GM12801 (cell line): Measurements from ENCODE around the gene APOL6.

Source experiments
- CTCF ChIP-seq: IDR thresholded peaks from one replicate; pipeline ENCODE4 v1.5.1; 2011; ENCODE audit warnings: control low read depth; ENCODE audit not compliant: insufficient read length; ENCODE audit errors: extremely low read depth

Gene APOL6

GRCh38 chr22:35686298-35686697, 38.1 kb downstream of the APOL6 start:
- no peak for TF ChIP-seq CTCF

- TF ChIP-seq CTCF, result no peak
These were observed 39.2 kb downstream of the APOL6 start for GRCh38 chr22:35687461-35687860.

GRCh38 chr22:35688913-35689675, 40.8 kb downstream of the APOL6 start:
- TF ChIP-seq CTCF, result no peak

GRCh38 chr22:35690001-35690400, 41.8 kb downstream of the APOL6 start:
- no peak for TF ChIP-seq CTCF

GRCh38 chr22:35695202-35695601, 47.0 kb downstream of the APOL6 start:
- TF ChIP-seq CTCF, result no peak

- TF ChIP-seq CTCF, result no peak
These were observed 48.9 kb downstream of the APOL6 start for GRCh38 chr22:35697142-35697541.

- TF ChIP-seq CTCF, result no peak
These were observed 55.8 kb downstream of the APOL6 start for GRCh38 chr22:35703861-35704584.
